Erythroblast (primary cell): ENCODE data around the gene EDIL3.

Experiments used
- GATA1 ChIP-seq: IDR thresholded peaks from 2 replicates; pipeline ENCODE4 v1.6.1; 2011; ENCODE audit warnings: low read depth, mild to moderate bottlenecking, control low read depth, low read length, moderate library complexity
- POLR2A ChIP-seq: IDR thresholded peaks from 2 replicates; pipeline ENCODE4 v1.6.1; 2011; ENCODE audit warnings: mild to moderate bottlenecking, low read length

DNA sequence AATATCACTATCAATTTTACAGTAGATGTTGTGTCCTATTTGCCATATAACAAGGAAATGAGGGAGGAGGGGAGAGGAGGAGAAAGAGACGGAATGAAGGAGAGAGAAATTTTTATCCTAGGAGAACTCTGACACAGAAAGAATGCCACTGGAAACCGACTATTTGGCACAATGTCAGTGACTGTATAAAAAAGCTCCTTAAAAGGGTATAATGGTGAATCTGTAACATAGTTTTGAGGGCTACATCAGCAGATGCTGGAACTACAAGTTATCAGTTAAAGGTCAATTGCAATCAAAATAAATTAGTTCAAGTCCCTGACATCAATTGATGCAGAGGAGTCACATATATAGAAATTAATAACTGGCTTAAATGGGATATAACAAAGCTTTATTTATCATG, 5.7 kb downstream of the EDIL3 start:
- no peak for TF ChIP-seq POLR2A
- no peak for TF ChIP-seq GATA1
